Measurements from ENCODE around the gene MTTP. TPM values are rescaled to one million over a fixed set of nuclear protein-coding genes. Genes with fewer than 3 reads are reported as not detected.

MTTP gene
- total and polyA plus RNA-seq, 2 experiments from 2014 or later: 0.08 to 0.14 TPM

GRCh38 chr4:99645638-99646037 lies 71.0 kb downstream of the MTTP start:
- DNase-seq (ENCODE audit: low spot score) (no peak), ATAC-seq (no peak)
- no peaks in the 10 kb centered on the region for H3K9me2 ChIP-seq (ENCODE audit: insufficient read depth)
- no peak overlapping the region for H2AFZ ChIP-seq
- no peak overlapping the region; the same call in 1 of the 2 replicates for H3K4me3 ChIP-seq
- H3K4me2 ChIP-seq: peak overlapping the region; percentile 21
- H3K79me2 ChIP-seq (replicated peaks; ENCODE audit: insufficient read depth): no peaks in the 10 kb centered on the region
- H3K36me3 Mint-ChIP-seq (ENCODE audit: low read depth): no peaks in the 10 kb centered on the region
- peaks cover 41% of the 10 kb centered on the region for H3K27me3 Mint-ChIP-seq (ENCODE audit: insufficient read depth, low read depth, poor library complexity)
- peaks cover 11% of the 10 kb centered on the region; the same call in 1 of the 2 replicates for H3K27me3 ChIP-seq (ENCODE audit: insufficient read depth)
- H3K36me3 ChIP-seq (ENCODE audit: insufficient read depth): no peaks in the 10 kb centered on the region
- H3K4me1 ChIP-seq (ENCODE audit: insufficient read depth): peaks cover 24% of the 10 kb centered on the region
- H3K4me3 Mint-ChIP-seq: peak overlapping the region; percentile 28; the same call in 1 of the 3 replicates
- no peak overlapping the region for H3K27ac Mint-ChIP-seq
- H4K20me1 ChIP-seq (replicated peaks; ENCODE audit: insufficient read depth): no peaks in the 10 kb centered on the region
- H3K27ac ChIP-seq (ENCODE audit: low read depth): no peak overlapping the region
- H3K4me1 Mint-ChIP-seq: peaks cover 48% of the 10 kb centered on the region
- TF ChIP-seq STAT1 (IDR thresholded peaks at IDR 0.05; ENCODE audit: unreplicated experiment) (no peak), ZNF462 (CRISPR knock-in tag; IDR thresholded peaks at IDR 0.05) (no peak), POLR2AphosphoS5 (IDR thresholded peaks at IDR 0.05; ENCODE audit: low read depth) (no peak), EZH2phosphoT487 (IDR thresholded peaks at IDR 0.05; ENCODE audit: unreplicated experiment) (no peak), ZNF114 (CRISPR knock-in tag; IDR thresholded peaks at IDR 0.05) (no peak), JUNB (IDR thresholded peaks at IDR 0.05; ENCODE audit: unreplicated experiment) (no peak), CREB1 (CRISPR knock-in tag; IDR thresholded peaks at IDR 0.05; ENCODE audit: low read depth) (no peak), EZH2 (IDR thresholded peaks at IDR 0.05; ENCODE audit: low read depth, unreplicated experiment) (no peak), ZNF331 (CRISPR knock-in tag; IDR thresholded peaks at IDR 0.05; ENCODE audit: low read depth) (no peak), NANOG (IDR thresholded peaks at IDR 0.05; ENCODE audit: borderline replicate concordance) (no peak), CTCF (conservative IDR thresholded peaks at IDR 0.05; ENCODE audit: low read depth in 2 of 2) (no peak)
- TF ChIP-seq, protein P1, sequence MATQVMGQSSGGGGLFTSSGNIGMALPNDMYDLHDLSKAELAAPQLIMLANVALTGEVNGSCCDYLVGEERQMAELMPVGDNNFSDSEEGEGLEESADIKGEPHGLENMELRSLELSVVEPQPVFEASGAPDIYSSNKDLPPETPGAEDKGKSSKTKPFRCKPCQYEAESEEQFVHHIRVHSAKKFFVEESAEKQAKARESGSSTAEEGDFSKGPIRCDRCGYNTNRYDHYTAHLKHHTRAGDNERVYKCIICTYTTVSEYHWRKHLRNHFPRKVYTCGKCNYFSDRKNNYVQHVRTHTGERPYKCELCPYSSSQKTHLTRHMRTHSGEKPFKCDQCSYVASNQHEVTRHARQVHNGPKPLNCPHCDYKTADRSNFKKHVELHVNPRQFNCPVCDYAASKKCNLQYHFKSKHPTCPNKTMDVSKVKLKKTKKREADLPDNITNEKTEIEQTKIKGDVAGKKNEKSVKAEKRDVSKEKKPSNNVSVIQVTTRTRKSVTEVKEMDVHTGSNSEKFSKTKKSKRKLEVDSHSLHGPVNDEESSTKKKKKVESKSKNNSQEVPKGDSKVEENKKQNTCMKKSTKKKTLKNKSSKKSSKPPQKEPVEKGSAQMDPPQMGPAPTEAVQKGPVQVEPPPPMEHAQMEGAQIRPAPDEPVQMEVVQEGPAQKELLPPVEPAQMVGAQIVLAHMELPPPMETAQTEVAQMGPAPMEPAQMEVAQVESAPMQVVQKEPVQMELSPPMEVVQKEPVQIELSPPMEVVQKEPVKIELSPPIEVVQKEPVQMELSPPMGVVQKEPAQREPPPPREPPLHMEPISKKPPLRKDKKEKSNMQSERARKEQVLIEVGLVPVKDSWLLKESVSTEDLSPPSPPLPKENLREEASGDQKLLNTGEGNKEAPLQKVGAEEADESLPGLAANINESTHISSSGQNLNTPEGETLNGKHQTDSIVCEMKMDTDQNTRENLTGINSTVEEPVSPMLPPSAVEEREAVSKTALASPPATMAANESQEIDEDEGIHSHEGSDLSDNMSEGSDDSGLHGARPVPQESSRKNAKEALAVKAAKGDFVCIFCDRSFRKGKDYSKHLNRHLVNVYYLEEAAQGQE (IDR thresholded peaks at IDR 0.05; ENCODE audit: unreplicated experiment): no peak
- TF ChIP-seq, protein P2, sequence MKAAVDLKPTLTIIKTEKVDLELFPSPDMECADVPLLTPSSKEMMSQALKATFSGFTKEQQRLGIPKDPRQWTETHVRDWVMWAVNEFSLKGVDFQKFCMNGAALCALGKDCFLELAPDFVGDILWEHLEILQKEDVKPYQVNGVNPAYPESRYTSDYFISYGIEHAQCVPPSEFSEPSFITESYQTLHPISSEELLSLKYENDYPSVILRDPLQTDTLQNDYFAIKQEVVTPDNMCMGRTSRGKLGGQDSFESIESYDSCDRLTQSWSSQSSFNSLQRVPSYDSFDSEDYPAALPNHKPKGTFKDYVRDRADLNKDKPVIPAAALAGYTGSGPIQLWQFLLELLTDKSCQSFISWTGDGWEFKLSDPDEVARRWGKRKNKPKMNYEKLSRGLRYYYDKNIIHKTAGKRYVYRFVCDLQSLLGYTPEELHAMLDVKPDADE (IDR thresholded peaks at IDR 0.05): no peak
- no peaks in the 10 kb centered on the region for H3F3A ChIP-seq (replicated peaks; ENCODE audit: low read depth)
- no peaks in the 10 kb centered on the region for H3K9me3 Mint-ChIP-seq
